Nephron (organoid): ENCODE data around the gene MGAT4C.

Source experiments
- H3K27ac Mint-ChIP-seq, 3 experiments: 2 replicates each; pipeline ENCODE4 v1.8.0; 2020; ENCODE audit warnings: mixed read lengths in 3 of 3, mild to moderate bottlenecking in 2 of 3, moderate library complexity in 1 of 3
- H3K27me3 Mint-ChIP-seq: 2 replicates; pipeline ENCODE4 v1.8.0; 2021; ENCODE audit warnings: low read depth, mild to moderate bottlenecking, moderate library complexity, mixed read lengths
- H3K36me3 Mint-ChIP-seq: 2 replicates; pipeline ENCODE4 v1.8.0; 2020; ENCODE audit warnings: low read depth, mixed read lengths
- H3K4me1 Mint-ChIP-seq: 2 replicates; pipeline ENCODE4 v1.8.0; 2020; ENCODE audit warnings: mixed read lengths
- H3K4me3 Mint-ChIP-seq, 3 experiments: 2 replicates each; pipeline ENCODE4 v1.8.0; 2020; ENCODE audit warnings: mild to moderate bottlenecking in 3 of 3, mixed read lengths in 3 of 3, moderate library complexity in 2 of 3
- H3K9me3 Mint-ChIP-seq: 2 replicates; pipeline ENCODE4 v1.8.0; 2020; ENCODE audit warnings: mixed read lengths
- CTCF ChIP-seq, 3 experiments: fragments of 200-600 bp; sonication (generic); IDR thresholded peaks; one replicate each; pipeline ENCODE4 v1.5.0; 2021; ENCODE audit warnings: antibody characterized with exemption in 3 of 3; ENCODE audit not compliant: unreplicated experiment in 3 of 3

MGAT4C gene

GRCh38 chr12:86196465-86196864 lies 59.7 kb downstream of the MGAT4C start:
- Mint-ChIP-seq H3K9me3 (no peaks in the 10 kb centered on the region), H3K4me1 (no peaks in the 10 kb centered on the region), H3K36me3 (no peaks in the 10 kb centered on the region), H3K27me3 (no peaks in the 10 kb centered on the region), H3K4me3 (no peak overlapping the region), H3K27ac (no peak overlapping the region)
- TF ChIP-seq CTCF (IDR thresholded peaks at IDR 0.05; ENCODE audit: unreplicated experiment in 3 of 3): no peak

- H3K27ac Mint-ChIP-seq: no peak overlapping the region
- no peak for TF ChIP-seq CTCF (IDR thresholded peaks at IDR 0.05; ENCODE audit: unreplicated experiment in 3 of 3)
- no peaks in the 10 kb centered on the region for H3K9me3 Mint-ChIP-seq
- no peaks in the 10 kb centered on the region for H3K36me3 Mint-ChIP-seq
- no peaks in the 10 kb centered on the region for H3K4me1 Mint-ChIP-seq
- H3K27me3 Mint-ChIP-seq: no peaks in the 10 kb centered on the region
- H3K4me3 Mint-ChIP-seq: no peak overlapping the region
Observed at GRCh38 chr12:86194721-86195120, 61.5 kb downstream of the MGAT4C start.

- Mint-ChIP-seq H3K27me3 (no peaks in the 10 kb centered on the region), H3K27ac (no peak overlapping the region), H3K36me3 (no peaks in the 10 kb centered on the region), H3K4me3 (no peak overlapping the region), H3K4me1 (no peaks in the 10 kb centered on the region), H3K9me3 (no peaks in the 10 kb centered on the region)
- no peak for TF ChIP-seq CTCF (IDR thresholded peaks at IDR 0.05; ENCODE audit: unreplicated experiment in 3 of 3)
Observed at GRCh38 chr12:86193931-86194330, 62.3 kb downstream of the MGAT4C start.

GRCh38 chr12:86188226-86188625 lies 68.0 kb downstream of the MGAT4C start:
- no peaks in the 10 kb centered on the region for H3K4me1 Mint-ChIP-seq

GRCh38 chr12:86186449-86186848 lies 69.7 kb downstream of the MGAT4C start:
- H3K4me3 Mint-ChIP-seq: no peak overlapping the region
- TF ChIP-seq CTCF (IDR thresholded peaks at IDR 0.05; ENCODE audit: unreplicated experiment in 3 of 3): no peak
- H3K27me3 Mint-ChIP-seq: no peaks in the 10 kb centered on the region
- H3K36me3 Mint-ChIP-seq: peaks cover 4% of the 10 kb centered on the region
- H3K27ac Mint-ChIP-seq: no peak overlapping the region
- H3K4me1 Mint-ChIP-seq: no peaks in the 10 kb centered on the region
- H3K9me3 Mint-ChIP-seq: no peaks in the 10 kb centered on the region

More at GRCh38 chr12:86188226-86188625, 68.0 kb downstream of the MGAT4C start:
- Mint-ChIP-seq H3K27ac (no peak overlapping the region), H3K9me3 (no peaks in the 10 kb centered on the region), H3K4me3 (no peak overlapping the region), H3K27me3 (no peaks in the 10 kb centered on the region), H3K36me3 (no peaks in the 10 kb centered on the region)
- TF ChIP-seq CTCF (IDR thresholded peaks at IDR 0.05; ENCODE audit: unreplicated experiment in 3 of 3): no peak

GRCh38 chr12:86179855-86180254 lies 76.3 kb downstream of the MGAT4C start:
- H3K27me3 Mint-ChIP-seq: no peaks in the 10 kb centered on the region
- no peak overlapping the region for H3K27ac Mint-ChIP-seq
- H3K4me1 Mint-ChIP-seq: no peaks in the 10 kb centered on the region
- H3K4me3 Mint-ChIP-seq: no peak overlapping the region
- no peak for TF ChIP-seq CTCF (IDR thresholded peaks at IDR 0.05; ENCODE audit: unreplicated experiment in 3 of 3)
- peaks cover 13% of the 10 kb centered on the region for H3K36me3 Mint-ChIP-seq
- peaks cover 7% of the 10 kb centered on the region for H3K9me3 Mint-ChIP-seq
